NAMALWA (cell line): Measurements from ENCODE around the gene INHBA.

ENCODE experiments used
- DNase-seq: peaks from one replicate; pipeline ENCODE4 v3.0.0-alpha.2; 2015; ENCODE audit warnings: low spot score

Gene INHBA

GRCh38 chr7:41688906-41689305 is 14.0 kb downstream of the INHBA start:
- no peak for DNase-seq

DNA sequence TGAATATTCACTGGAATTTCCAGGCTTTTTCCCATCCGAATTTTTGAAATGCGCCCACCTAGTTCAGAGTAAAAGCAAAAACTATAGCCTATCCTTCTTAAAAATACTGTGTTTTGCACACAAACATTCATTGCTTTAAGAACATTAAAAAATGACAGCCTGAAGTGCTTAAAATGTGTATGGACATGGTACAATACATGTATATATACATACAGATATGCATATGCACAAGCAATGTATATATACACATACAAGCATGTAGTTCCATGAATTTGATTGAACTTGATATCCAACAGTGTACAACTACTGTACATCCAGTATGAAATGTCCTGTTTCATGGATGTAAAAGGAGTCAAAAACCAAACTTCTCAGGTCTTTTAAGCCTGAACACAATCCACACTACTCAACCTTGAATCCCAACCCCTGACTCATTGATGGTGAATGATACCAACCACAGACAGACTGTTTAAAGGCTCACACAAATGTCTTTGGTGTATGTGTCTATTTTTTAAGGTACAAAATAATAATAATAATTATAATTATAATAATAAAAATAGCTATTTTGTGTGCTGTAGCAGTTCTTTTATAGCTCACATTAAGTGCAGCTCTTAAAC is 14.8 kb downstream of the INHBA start:
- no peak for DNase-seq

- DNase-seq = no peak
These were observed 17.2 kb downstream of the INHBA start for GRCh38 chr7:41685684-41686083.

DNA sequence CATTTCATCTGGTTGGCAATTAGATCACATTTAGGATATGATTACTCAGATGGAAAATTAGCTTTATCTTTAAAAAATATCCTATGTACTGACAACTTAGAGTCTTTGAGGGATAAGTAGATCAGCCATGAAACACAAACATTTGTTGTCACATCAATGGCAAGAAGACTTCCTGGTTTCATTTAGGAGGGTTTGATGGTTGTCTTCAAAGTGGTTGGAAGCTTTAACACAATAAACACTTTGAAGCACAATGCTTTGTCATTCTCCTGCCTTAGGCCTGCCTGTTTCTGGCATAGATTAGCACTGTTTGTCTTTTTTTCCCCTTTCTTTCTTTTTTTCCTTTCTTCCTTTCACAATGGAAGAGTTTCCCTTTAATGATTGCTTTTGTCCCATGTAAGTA is 20.5 kb downstream of the INHBA start:
- no peak for DNase-seq

GRCh38 chr7:41679566-41679965 is 23.3 kb downstream of the INHBA start:
- DNase-seq = no peak

DNA sequence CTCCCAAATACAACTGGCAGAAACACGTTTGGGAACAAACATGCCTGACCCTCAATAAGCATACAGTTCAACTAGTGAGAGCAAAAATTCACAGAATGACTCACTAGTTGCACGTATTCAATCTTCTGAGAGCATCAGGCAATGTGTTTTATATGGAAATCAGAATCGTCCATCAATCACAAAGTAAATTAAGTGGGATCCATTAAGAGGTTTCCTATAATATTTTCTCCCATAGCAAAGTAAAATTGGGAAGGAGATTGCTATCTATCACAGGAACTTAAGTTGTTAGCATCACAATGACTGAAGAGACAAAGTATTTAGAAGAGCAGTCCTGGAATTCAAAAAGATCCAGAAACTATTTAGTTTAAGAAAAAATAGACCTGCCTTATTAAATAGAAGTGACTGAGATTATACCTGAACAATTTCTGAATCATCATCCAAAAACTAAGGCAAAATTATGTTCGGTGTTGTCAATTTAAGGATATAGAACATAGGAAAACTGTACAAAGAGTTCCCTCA is 28.3 kb downstream of the INHBA start:
- no peak for DNase-seq

- DNase-seq = no peak
These were observed 41.3 kb downstream of the INHBA start for GRCh38 chr7:41661596-41661995.

DNA sequence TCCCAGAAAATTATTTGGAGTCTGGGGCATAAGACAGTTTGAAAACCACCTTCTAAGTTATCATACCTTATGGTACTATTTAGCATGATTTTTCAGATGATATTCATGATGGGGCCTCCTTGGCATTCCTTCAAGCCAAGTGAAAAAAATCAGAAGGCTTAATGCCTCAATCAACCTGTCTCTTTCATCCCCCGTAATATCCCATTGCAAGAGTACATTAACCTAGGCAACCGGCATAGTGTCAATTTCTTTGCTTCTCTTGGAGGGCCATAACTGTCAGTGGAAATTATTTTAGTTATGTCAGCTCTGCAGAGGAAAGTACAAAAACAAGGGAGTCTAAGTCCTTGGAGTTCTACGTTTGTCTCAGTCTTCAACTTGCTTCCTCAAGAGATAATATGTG is 43.4 kb downstream of the INHBA start:
- no peak for DNase-seq

GRCh38 chr7:41656366-41656765 is 46.5 kb downstream of the INHBA start:
- no peak for DNase-seq

DNA sequence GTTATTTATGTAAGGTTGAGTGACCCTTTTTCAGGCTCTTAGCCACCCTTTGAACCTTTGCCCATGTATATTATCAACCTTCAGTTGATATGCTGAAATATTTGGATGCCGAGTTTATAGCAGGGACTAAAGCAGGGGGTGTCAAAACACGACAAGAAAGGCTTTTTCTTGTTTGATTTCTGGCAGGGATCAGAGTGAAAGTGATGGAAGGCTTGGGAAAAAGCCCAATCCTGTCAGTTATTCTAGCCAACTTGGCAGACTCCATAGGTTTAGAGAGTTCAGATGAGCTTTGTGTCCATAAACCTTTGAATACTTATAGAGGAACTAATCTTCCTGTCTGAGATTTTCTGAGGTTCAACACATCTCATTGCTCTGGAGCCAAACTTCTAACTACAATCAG is 47.5 kb downstream of the INHBA start:
- DNase-seq = no peak

DNA sequence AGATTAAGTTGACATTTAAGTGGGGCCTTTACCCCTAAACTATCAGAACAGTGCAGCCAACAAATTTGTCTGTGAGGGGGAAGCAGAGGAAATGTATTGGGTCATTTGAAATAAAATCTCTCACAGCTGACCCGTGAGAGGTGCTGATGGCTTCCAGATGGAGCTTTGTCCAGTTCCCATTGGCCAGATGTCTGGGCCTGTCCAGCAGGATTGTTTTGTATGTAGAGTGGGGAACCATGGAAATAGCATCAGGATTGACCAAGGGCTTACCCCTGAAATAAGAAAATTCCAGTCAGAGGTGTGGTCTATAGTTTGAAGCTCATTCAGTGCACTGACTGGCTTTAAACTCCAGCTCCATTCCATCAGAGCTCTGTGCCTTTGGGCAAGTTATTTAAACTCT is 50.6 kb downstream of the INHBA start:
- no peak for DNase-seq

- DNase-seq = no peak
These were observed 54.4 kb downstream of the INHBA start for GRCh38 chr7:41648501-41648900.

GRCh38 chr7:41643616-41644015 is 59.3 kb downstream of the INHBA start:
- no peak for DNase-seq

GRCh38 chr7:41641665-41642014 is 61.2 kb downstream of the INHBA start:
- DNase-seq = no peak

DNA sequence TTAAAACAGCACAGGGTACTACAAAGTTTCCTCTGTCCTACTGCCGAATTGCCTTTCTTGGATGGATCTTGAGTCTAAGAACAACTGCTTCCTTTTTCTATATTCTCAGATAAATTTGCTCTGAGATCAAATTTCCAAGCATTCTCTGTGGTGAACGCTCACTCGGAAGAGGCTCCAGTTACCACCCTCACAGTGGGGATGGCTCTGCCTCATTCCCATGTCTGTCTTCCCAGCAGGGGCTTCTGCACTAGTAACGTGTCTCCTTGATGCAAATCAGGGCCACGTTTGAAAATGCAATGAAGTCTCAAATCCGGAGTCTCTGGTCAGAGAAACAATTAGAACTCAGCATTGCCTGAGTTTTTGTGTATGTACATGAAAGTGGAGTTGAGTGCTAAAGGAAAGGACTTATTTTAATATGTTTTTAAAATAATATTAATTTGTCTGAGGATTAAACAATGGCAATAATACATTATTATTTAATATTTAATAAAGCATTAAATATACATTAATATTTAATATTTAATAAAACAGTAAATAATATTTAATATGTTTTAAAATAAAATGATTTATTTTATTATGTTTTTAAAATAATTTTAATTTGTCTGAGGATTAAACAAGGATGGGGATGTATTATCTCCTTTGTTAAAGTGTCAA is 61.8 kb downstream of the INHBA start:
- DNase-seq = no peak

- DNase-seq = no peak
These were observed 62.4 kb downstream of the INHBA start for GRCh38 chr7:41640487-41640886.

GRCh38 chr7:41637049-41637448 is 65.8 kb downstream of the INHBA start:
- no peak for DNase-seq
